Measurements from ENCODE around the gene MYB.

Gene MYB

DNA sequence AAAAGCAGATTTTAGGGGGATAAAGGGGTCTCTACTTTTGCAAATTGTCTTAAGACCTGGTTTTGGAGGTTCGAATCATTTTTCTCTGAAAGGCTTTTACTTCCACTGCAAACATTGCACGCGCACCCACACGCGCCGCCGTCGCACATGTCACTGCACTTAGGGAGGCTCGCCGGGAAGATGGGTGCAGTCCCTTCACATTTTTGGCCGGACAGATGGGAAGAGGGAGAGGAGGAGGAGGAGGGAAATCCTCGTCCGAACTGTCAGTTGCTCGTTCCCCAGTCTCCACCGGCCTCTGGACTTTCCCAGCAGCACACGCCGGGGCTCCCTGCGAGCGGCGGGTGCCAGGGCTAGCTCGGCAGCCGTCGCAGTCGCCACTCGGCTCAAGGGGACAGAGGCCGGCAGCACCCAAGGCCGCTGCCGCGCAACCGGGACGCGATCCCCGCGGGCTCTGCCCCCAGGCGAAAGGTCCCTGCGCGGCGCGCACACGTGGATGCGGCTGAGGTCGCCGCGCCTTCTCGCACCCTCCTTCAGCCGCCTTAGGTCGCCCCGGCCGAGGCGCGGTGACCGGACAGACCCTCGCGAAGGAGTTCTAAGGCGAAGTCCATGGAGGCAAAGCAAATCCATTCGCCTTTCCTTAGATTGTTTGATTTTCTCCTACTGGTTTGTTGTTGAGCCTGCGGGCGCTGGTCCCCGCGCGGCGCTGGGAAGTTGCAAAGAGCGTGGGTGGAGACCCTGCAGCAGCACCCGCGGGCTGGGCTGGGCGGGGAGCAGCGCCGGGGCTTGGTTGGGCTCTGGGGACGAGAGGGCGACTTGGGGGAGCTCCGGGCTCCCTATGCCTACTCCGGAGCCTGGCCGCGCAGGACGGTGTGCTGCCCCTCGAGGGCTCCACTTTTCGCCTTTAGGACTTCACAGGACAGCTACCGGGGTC lies 1.2 kb downstream of the MYB start:
- Histone ChIP-seq H3K36me3 (ENCODE audit: control insufficient read depth, low read depth, low read length) (peaks cover 4% of the 10 kb centered on the region), H3K4me1 (ENCODE audit: control insufficient read depth, low read depth, low read length) (peaks cover 10% of the 10 kb centered on the region), H3K9me3 (ENCODE audit: control insufficient read depth, low read depth, low read length) (no peaks in the 10 kb centered on the region), H3K27ac (ENCODE audit: low read length) (no peak overlapping the region), H3K27me3 (ENCODE audit: control insufficient read depth, insufficient read depth, low read length) (peaks cover 43% of the 10 kb centered on the region), H3K4me3 (ENCODE audit: low read length) (peak overlapping the region; percentile 81), H3K9ac (ENCODE audit: low read length) (peak overlapping the region; percentile 15)

GRCh38 chr6:135183002-135183531 lies 2.0 kb downstream of the MYB start:
- Histone ChIP-seq H3K9me3 (ENCODE audit: control insufficient read depth, low read depth, low read length) (no peaks in the 10 kb centered on the region), H3K36me3 (ENCODE audit: control insufficient read depth, low read depth, low read length) (peaks cover 4% of the 10 kb centered on the region), H3K9ac (ENCODE audit: low read length) (peak overlapping the region; percentile 15), H3K27ac (ENCODE audit: low read length) (no peak overlapping the region), H3K4me3 (ENCODE audit: low read length) (peak overlapping the region; percentile 81), H3K4me1 (ENCODE audit: control insufficient read depth, low read depth, low read length) (peaks cover 10% of the 10 kb centered on the region), H3K27me3 (ENCODE audit: control insufficient read depth, insufficient read depth, low read length) (peaks cover 43% of the 10 kb centered on the region)

- Histone ChIP-seq H3K4me3 (ENCODE audit: low read length) (peak overlapping the region; percentile 81), H3K27ac (ENCODE audit: low read length) (no peak overlapping the region), H3K27me3 (ENCODE audit: control insufficient read depth, insufficient read depth, low read length) (peaks cover 43% of the 10 kb centered on the region), H3K36me3 (ENCODE audit: control insufficient read depth, low read depth, low read length) (peaks cover 4% of the 10 kb centered on the region), H3K9me3 (ENCODE audit: control insufficient read depth, low read depth, low read length) (no peaks in the 10 kb centered on the region), H3K9ac (ENCODE audit: low read length) (peak overlapping the region; percentile 15), H3K4me1 (ENCODE audit: control insufficient read depth, low read depth, low read length) (peaks cover 10% of the 10 kb centered on the region)
Measured at GRCh38 chr6:135183532-135184440, 2.7 kb downstream of the MYB start.

DNA sequence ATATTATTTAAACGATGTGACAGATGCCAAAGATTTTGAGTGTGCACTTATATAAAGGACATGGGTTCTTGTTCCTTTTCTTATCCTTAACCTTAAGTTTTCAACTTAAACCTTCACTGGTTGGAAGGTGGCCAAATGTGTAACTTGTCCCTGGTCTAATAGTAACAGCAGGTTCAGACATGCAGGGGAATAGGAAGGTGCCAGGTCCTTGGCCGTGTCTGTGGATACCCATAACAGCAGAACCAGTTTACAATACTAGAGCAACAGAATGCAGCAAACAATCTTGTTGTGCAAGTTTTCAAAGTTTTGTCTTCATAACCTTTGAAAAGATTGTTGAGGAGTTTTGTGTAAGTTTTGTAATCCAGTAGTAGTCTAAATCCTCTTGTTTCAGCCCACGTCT lies 4.4 kb downstream of the MYB start:
- H3K9me3 ChIP-seq (ENCODE audit: control insufficient read depth, low read depth, low read length) = no peaks in the 10 kb centered on the region
- no peak overlapping the region for H3K9ac ChIP-seq (ENCODE audit: low read length)
- peaks cover 8% of the 10 kb centered on the region for H3K36me3 ChIP-seq (ENCODE audit: control insufficient read depth, low read depth, low read length)
- H3K4me3 ChIP-seq (ENCODE audit: low read length) = no peak overlapping the region
- H3K27me3 ChIP-seq (ENCODE audit: control insufficient read depth, insufficient read depth, low read length) = peaks cover 36% of the 10 kb centered on the region
- H3K4me1 ChIP-seq (ENCODE audit: control insufficient read depth, low read depth, low read length) = peaks cover 7% of the 10 kb centered on the region
- no peak overlapping the region for H3K27ac ChIP-seq (ENCODE audit: low read length)

- H3K9me3 ChIP-seq (ENCODE audit: control insufficient read depth, low read depth, low read length) = no peaks in the 10 kb centered on the region
- H3K4me1 ChIP-seq (ENCODE audit: control insufficient read depth, low read depth, low read length) = peaks cover 7% of the 10 kb centered on the region
- no peak overlapping the region for H3K9ac ChIP-seq (ENCODE audit: low read length)
- peaks cover 8% of the 10 kb centered on the region for H3K36me3 ChIP-seq (ENCODE audit: control insufficient read depth, low read depth, low read length)
- H3K27ac ChIP-seq (ENCODE audit: low read length) = no peak overlapping the region
- peaks cover 36% of the 10 kb centered on the region for H3K27me3 ChIP-seq (ENCODE audit: control insufficient read depth, insufficient read depth, low read length)
- no peak overlapping the region for H3K4me3 ChIP-seq (ENCODE audit: low read length)
Measured at GRCh38 chr6:135186255-135186654, 5.1 kb downstream of the MYB start.

GRCh38 chr6:135187372-135187771 lies 6.3 kb downstream of the MYB start:
- H3K27ac ChIP-seq (ENCODE audit: low read length) = no peak overlapping the region
- no peak overlapping the region for H3K4me3 ChIP-seq (ENCODE audit: low read length)
- H3K9ac ChIP-seq (ENCODE audit: low read length) = no peak overlapping the region
- H3K4me1 ChIP-seq (ENCODE audit: control insufficient read depth, low read depth, low read length) = peaks cover 7% of the 10 kb centered on the region
- H3K27me3 ChIP-seq (ENCODE audit: control insufficient read depth, insufficient read depth, low read length) = peaks cover 27% of the 10 kb centered on the region
- H3K36me3 ChIP-seq (ENCODE audit: control insufficient read depth, low read depth, low read length) = peaks cover 11% of the 10 kb centered on the region
- H3K9me3 ChIP-seq (ENCODE audit: control insufficient read depth, low read depth, low read length) = no peaks in the 10 kb centered on the region

DNA sequence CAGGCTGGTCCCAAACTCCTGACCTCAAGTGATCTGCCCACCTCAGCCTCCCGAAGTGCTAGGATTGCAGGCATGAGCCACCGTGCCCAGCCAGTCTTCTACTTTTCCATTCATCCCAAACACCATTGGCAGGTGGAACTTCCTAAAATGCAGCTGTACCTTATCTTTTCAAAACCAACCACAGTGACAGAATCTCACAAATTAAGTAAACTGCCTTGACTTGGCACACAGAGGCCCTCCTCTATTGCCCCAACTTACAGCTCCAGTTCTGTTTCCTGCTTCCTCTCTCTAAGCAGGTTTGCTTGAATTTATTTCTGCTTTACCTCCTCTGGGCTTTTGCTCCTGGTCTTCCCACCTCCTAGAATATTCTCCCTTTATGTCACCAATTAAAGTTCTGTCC lies 7.6 kb downstream of the MYB start:
- H3K4me3 ChIP-seq (ENCODE audit: low read length) = no peak overlapping the region
- H3K9me3 ChIP-seq (ENCODE audit: control insufficient read depth, low read depth, low read length) = no peaks in the 10 kb centered on the region
- H3K27me3 ChIP-seq (ENCODE audit: control insufficient read depth, insufficient read depth, low read length) = peaks cover 13% of the 10 kb centered on the region
- no peak overlapping the region for H3K9ac ChIP-seq (ENCODE audit: low read length)
- H3K4me1 ChIP-seq (ENCODE audit: control insufficient read depth, low read depth, low read length) = peaks cover 7% of the 10 kb centered on the region
- H3K36me3 ChIP-seq (ENCODE audit: control insufficient read depth, low read depth, low read length) = peaks cover 15% of the 10 kb centered on the region
- no peak overlapping the region for H3K27ac ChIP-seq (ENCODE audit: low read length)

GRCh38 chr6:135189344-135189743 lies 8.2 kb downstream of the MYB start:
- H3K9me3 ChIP-seq (ENCODE audit: control insufficient read depth, low read depth, low read length) = no peaks in the 10 kb centered on the region
- no peak overlapping the region for H3K4me3 ChIP-seq (ENCODE audit: low read length)
- peaks cover 2% of the 10 kb centered on the region for H3K4me1 ChIP-seq (ENCODE audit: control insufficient read depth, low read depth, low read length)
- H3K36me3 ChIP-seq (ENCODE audit: control insufficient read depth, low read depth, low read length) = peaks cover 21% of the 10 kb centered on the region
- peaks cover 7% of the 10 kb centered on the region for H3K27me3 ChIP-seq (ENCODE audit: control insufficient read depth, insufficient read depth, low read length)
- H3K9ac ChIP-seq (ENCODE audit: low read length) = no peak overlapping the region
- no peak overlapping the region for H3K27ac ChIP-seq (ENCODE audit: low read length)

- Histone ChIP-seq H3K27ac (ENCODE audit: low read length) (no peak overlapping the region), H3K4me1 (ENCODE audit: control insufficient read depth, low read depth, low read length) (no peaks in the 10 kb centered on the region), H3K9ac (ENCODE audit: low read length) (no peak overlapping the region), H3K27me3 (ENCODE audit: control insufficient read depth, insufficient read depth, low read length) (no peaks in the 10 kb centered on the region), H3K4me3 (ENCODE audit: low read length) (no peak overlapping the region), H3K9me3 (ENCODE audit: control insufficient read depth, low read depth, low read length) (no peaks in the 10 kb centered on the region), H3K36me3 (ENCODE audit: control insufficient read depth, low read depth, low read length) (peaks cover 33% of the 10 kb centered on the region)
Measured at GRCh38 chr6:135191508-135192255, 10.6 kb downstream of the MYB start.

- Histone ChIP-seq H3K4me3 (ENCODE audit: low read length) (no peak overlapping the region), H3K27me3 (ENCODE audit: control insufficient read depth, insufficient read depth, low read length) (no peaks in the 10 kb centered on the region), H3K36me3 (ENCODE audit: control insufficient read depth, low read depth, low read length) (peaks cover 36% of the 10 kb centered on the region), H3K27ac (ENCODE audit: low read length) (no peak overlapping the region), H3K9me3 (ENCODE audit: control insufficient read depth, low read depth, low read length) (no peaks in the 10 kb centered on the region), H3K4me1 (ENCODE audit: control insufficient read depth, low read depth, low read length) (no peaks in the 10 kb centered on the region), H3K9ac (ENCODE audit: low read length) (no peak overlapping the region)
Measured at GRCh38 chr6:135192256-135193174, 11.4 kb downstream of the MYB start.

Data from iPS-18a (cell line).